ENCODE measurements around the gene ABCG1.

ABCG1 gene

GRCh38 chr21:42193131-42193671 lies 25.7 kb upstream of the ABCG1 start:
- DNase-seq = no peak

DNA sequence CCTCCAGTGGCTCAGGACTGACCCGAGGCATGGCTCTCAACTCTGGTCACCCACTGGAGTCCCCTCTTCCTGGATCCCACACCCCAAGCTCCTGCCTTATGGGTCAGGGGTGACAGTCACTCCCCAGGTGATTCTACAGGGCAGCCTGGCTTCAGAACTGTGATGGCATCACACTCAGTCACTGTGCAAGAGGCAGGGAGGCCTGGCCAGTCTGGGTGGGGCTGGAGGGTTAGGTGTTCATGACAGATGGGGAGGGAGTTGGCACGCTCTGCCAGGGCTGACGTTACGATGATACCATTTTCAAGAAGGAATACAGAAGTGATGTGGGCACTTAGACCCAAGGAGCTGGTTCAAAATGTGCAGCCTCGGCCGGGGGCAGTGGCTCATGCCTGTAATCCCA lies 25.2 kb upstream of the ABCG1 start:
- DNase-seq = no peak

GRCh38 chr21:42194863-42195262 lies 24.1 kb upstream of the ABCG1 start:
- DNase-seq = no peak

- no peak for DNase-seq
Measured at GRCh38 chr21:42195378-42196031, 23.4 kb upstream of the ABCG1 start.

DNA sequence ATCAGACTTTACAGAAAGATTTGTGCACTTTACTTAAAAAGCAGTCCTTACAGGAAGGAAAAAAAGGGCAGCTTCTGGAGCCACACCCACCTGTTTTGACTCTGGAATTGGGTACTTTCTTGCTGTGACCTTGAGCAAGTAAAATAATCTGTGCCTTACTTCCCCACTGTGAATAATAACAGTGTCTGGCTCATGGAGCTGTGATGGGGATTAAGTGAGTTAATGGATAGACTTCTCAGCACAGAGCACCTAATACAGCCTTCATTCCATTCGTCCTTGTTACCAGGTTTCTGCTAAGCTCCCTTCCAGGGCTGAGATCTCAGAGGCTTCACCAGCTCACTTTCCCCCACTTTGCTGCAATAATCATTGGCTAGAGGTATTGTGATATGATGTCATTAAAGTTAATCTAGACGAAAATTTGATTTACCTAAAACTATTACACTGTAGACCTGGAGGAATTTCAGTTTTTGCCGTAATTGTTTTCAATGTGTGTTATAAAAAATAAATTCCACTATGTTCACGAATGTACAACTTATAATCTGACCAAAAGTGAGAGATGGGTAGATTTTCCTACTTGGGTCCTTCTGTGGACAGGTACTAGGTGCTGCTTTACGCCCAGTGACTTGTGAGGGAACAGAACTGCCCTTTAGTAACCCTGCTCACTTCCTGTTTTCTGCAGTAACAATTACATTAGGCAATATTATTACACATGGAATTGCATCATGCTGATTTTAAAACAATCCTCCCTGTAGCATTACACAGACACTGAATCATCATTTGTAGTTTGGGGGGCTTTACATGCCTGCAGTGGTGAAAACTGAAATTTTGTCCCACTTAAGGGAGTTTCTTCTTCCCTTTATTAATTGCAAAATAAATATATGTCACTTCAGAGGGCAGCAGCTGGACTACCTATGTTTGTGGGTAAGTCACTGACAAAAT lies 19.7 kb upstream of the ABCG1 start:
- no peak for DNase-seq

DNA sequence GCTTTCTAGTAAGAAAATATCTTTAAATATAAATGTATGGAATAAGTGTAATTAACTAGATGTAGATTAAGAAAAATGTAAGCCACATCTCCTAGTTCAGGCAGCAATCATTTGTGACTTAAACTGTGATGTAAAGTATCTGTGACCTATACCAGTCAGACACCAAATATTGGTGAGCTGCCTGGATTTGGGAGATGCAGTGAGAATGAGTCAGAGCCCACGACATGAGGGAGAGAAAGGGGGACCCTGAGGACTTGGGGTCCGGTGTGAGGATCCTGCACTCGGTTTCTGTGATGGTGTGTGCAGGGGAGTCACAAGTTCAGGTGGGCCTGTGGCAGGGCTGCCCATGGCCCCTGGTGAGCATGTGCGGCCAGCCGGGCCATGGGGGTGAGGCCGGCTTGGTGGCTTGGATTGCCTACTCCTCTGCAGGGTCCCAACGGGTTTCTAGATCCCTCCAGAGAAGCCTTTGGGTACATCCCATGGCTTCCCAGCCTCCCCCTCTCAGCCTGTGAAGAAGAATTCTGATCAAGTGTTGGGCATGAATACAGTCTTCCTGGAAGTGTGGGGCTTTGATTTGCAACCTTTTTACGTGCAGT lies 19.0 kb upstream of the ABCG1 start:
- no peak for DNase-seq

DNA sequence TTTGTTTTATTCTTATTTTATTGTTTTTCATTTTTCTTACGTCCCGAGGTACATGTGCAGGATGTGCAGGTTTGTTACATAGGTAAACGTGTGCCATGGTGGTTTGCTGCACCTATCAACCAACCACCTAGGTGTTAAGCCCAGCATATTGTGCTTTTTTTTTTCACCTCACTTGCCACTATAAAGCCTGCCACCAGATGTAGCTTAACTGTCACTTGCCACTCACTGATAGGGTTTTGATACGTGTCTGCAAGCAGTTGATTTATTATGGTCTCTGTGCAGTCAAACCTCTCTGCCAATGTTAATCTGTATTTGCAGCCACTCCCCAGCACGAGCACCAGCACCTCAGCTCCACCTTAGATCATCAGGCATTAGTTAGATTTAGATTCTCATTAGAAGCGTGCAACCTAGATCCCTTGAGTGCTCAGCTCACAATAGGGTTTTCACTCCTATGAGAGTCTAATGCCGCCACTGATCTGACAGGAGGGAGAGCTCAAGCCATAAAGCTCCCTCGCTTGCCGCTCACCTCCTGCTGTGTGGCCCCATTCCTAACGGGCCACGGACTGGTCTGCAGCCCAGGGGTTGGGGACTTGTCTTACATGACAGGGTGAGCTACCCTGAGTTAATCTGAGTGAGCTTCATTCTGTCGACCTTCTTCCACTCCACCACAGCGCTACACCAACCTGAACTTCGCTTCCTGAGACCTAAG lies 17.9 kb upstream of the ABCG1 start:
- no peak for DNase-seq

DNA sequence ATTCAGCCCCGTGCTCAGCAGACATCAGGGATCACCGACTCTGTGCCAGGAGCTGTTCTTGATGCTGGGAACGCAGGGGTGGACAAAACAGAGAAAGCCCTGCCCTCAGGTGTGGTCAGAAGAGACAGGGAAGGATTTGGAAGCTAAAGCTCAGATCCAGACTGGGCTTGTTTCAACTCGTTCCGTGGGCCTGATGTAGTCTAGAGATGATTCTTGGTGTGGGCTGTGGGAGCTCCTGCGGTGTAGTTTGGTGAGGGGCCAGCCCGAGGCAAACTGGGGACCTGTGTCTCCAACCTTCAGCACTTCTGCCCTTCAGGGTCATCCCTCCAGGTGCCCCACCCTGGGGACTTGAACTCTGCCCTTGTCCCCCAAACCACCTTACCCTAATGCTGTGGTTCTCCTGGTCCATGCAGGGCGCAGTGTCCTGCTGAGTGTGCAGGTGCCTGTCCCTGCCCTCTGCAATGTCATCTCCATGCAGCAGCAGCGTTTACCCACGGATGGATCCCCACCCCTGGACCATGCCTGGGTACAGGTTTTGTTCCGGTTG lies 17.3 kb upstream of the ABCG1 start:
- DNase-seq = no peak

DNA sequence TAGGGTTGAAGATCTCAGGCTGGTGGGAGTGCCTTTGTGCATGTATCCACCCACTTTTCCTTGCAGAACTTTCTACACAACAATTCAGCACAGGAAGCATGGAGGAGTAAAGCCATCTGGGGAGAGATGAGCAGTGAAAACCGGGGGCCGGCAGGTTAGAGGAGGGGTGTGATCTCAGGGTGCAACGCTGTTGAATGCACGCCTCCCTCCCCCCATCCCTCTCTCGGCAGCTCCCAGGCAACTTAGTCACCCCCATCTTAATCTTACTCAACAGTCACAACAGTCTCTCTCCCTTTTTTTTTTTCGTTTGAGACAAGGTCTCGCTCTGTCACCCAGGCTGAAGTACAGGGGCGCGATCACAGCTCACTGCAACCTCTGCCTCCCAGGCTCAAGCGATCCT lies 16.6 kb upstream of the ABCG1 start:
- DNase-seq = no peak

- DNase-seq = no peak
Measured at GRCh38 chr21:42203321-42203720, 15.6 kb upstream of the ABCG1 start.

DNA sequence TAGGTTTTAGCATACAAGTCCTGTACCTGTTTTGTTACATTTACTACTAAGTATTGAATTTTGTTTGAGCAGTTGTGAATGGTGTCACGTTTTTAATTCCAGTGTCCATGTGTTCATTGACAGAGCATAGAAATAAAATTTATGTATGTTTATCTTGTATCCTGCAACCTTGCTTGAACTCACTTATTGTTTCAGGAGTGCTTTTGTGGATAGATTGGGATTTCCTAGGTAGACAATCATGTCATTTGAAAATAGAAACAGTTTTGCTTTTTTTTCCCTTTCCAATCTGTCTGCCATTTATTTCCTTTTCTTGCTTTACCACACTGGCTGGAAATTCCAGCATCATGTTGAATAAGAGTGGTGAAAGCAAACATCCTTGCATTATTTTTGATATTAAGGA lies 15.0 kb upstream of the ABCG1 start:
- no peak for DNase-seq

DNA sequence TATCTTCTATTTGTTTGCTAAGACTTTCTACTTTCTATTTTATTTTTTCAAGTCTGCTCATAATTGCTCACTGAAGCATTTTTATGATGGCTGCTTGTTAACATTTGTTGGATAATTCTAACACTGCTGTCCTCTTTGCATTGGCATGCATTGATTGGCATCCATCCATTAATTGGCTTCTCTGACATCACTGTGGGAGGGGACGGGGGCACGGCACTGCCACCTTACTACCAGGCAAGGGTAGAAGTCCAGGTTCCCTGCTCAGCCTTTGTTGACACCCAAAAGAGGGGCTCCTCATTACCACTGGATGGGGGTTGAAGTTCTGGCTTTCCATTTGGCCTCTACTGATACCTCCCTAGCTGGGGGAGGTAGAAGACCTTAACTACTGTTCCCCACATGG lies 11.5 kb upstream of the ABCG1 start:
- DNase-seq = no peak

DNA sequence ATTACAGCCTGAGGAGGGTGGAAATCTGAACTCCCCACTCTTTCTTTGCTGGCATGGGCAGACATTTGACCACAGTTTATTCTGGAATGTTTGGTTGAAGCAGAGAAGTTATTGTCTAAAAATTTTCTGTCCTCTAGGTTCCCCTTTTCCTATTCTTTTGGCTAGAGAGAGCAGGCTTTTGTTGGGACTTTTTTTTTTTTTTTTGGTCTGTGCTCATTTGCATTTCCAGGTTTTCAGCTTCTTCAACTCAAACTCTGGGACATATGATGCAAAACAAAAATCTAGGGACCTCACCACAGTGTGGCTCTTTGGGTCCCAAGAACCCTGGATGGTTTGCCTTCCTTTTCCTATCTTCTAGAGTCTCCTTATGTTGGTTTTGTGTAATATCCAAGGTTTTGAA lies 10.9 kb upstream of the ABCG1 start:
- DNase-seq = no peak

DNA sequence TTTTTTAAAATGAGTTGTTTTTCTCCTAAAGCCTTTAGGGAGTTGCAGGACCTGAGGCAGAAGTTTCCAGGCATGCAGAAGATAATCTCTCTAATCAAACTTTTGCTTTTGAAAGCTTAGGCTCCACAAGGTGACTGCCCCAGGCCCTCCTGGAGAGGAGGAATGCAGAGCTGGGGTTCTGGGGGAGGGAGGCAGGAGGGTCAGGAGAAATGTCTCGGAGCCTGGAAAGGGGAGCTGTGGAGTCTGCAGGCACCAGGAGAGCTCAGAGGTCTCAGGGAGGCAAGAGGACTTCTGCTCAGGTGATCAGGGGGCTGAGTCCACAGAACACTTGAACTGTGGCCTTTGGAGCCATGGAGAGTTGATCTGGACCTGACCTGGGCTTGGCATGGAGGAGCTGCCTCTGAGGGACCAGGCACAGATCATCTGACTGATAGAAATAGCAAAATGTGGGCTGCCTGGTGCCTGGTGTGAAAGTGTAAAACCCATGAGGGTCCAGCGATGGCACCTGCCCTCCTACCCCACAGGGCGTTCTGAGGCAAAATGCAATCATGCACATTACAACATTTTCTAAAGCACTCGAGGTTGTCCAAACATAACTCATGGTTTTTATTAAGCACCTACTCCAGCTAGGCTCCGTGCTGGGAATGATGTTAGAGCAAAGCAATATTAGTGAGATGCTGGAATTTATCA lies 10.0 kb upstream of the ABCG1 start:
- DNase-seq = no peak

GRCh38 chr21:42209801-42210479 lies 9.0 kb upstream of the ABCG1 start:
- no peak for DNase-seq

GRCh38 chr21:42212266-42212665 lies 6.7 kb upstream of the ABCG1 start:
- DNase-seq = no peak

GRCh38 chr21:42213082-42213774 lies 5.7 kb upstream of the ABCG1 start:
- DNase-seq = no peak

- no peak for DNase-seq
Measured at GRCh38 chr21:42214081-42214750, 4.7 kb upstream of the ABCG1 start.

DNA sequence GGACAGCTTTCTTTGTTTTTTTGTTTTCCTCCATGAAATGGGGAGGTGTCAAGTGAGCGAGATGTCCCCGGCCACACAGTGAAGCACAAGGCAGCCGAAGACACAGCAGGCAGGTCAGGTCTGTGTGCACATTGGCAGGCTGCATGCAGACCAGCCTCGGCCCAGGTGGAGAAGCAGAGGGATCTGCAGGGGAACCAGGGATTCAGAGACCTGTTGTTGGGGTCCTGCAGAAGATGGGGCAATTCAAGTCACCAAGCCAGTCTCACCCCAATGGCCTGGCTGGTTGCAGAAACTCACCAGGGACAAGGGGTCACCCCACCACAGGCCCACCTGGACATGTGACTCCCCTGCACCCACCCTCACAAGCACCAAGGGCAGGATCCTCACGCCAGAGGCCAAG lies 4.0 kb upstream of the ABCG1 start:
- no peak for DNase-seq

Measured in NCI-H446 treated with DMSO at 0.1 percent for 48 hours (cell line).